ENCODE measurements around the gene SLC49A4.
A peak's percentile ranks its signal among the peaks of the same experiment; 100 is the strongest.
"Not testable (repeated sequence)": the region's sequence is repeated elsewhere in the genome, so short reads cannot be mapped to it uniquely, and the experiment has no call there.

SLC49A4 gene, protein sequence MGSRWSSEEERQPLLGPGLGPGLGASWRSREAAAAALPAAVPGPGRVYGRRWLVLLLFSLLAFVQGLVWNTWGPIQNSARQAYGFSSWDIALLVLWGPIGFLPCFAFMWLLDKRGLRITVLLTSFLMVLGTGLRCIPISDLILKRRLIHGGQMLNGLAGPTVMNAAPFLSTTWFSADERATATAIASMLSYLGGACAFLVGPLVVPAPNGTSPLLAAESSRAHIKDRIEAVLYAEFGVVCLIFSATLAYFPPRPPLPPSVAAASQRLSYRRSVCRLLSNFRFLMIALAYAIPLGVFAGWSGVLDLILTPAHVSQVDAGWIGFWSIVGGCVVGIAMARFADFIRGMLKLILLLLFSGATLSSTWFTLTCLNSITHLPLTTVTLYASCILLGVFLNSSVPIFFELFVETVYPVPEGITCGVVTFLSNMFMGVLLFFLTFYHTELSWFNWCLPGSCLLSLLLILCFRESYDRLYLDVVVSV

DNA sequence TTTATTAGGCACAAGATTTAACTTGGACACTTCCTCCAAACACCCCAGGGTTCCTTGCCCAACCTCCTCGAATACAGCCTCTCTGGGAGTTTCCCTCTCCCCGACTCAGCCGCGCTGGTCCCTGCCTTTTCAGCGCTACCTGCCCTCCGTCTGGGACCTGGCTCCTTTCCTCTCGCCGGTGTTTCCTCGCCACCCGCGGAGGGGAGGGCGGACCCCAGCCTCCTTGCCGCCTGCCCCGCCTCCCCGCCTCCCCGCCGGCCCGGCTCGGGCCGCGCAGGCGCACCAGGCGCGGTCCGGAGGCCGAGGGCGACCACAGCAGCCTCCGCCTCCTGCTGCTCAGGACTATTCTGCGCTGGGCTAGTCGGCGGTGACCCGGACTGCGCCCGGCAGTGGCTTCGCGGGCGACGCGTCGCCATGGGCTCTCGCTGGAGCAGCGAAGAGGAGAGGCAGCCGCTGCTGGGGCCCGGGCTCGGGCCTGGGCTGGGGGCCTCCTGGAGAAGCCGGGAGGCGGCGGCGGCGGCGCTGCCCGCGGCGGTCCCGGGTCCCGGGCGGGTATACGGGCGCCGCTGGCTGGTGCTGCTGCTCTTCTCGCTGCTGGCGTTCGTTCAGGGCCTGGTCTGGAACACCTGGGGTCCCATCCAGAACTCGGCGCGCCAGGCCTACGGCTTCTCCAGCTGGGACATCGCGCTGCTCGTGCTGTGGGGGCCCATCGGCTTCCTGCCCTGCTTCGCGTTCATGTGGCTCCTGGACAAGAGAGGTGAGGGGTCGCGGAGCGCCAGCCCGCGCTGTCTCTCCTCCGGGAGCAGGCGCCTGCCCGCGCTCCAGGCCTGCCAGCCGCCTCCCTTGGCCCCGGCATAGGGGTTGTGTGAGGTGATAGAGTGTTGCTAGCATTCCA is at the start of gene SLC49A4:
SLC49A4 (plus strand) TSS at position 291 of the 895 bp plus-strand sequence; CDS start at position 415, 124 bp downstream.
- peak; percentile 86 for DNase-seq

DNA sequence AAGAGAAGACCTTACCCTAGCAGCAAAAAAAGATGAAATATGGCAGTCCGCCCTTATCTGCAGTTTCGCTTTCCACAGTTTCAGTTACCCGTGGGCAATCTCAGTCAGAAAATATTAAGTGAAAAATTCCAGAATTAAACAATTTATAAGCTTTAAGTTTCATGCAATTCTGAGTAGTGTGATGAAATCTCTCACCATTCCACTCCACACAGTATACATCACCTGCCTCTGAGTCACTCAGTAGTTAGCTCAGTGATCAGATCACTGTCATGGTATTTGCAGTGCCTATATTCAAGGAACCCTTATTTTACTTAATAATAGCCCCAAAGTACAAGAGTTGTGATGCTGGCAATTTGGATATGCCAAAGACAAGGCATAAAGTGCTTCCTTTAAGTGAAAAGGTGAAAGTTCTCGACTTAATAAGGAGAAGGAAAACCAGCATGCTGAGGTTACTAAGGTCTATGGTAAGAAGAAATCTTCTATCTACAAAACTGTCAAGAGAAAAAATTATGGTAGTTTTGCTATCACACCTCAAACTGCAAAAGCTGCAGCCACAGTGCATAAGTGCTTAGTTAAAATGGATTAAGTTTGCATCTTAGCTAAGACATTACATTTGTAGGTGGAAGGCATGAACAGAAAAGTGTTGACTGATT is 49.4 kb upstream of the SLC49A4 start:
- peak; percentile 93 for DNase-seq

DNA sequence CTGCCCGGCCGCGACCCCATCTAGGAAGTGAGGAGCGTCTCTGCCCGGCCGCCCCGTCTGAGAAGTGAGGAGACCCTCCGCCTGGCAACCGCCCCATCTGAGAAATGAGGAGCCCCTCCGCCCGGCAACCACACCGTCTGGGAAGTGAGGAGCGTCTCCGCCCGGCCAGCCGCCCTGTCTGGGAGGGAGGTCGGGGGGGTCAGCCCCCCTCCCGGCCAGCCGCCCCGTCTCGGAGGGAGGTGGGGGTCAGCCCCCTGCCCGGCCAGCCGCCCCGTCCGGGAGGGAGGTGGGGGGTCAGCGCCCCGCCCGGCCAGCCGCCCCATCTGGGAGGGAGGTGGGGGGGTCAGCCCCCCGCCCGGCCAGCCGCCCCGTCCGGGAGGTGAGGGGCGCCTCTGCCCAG is 47.6 kb upstream of the SLC49A4 start:
- DNase-seq: not testable (repeated sequence)

DNA sequence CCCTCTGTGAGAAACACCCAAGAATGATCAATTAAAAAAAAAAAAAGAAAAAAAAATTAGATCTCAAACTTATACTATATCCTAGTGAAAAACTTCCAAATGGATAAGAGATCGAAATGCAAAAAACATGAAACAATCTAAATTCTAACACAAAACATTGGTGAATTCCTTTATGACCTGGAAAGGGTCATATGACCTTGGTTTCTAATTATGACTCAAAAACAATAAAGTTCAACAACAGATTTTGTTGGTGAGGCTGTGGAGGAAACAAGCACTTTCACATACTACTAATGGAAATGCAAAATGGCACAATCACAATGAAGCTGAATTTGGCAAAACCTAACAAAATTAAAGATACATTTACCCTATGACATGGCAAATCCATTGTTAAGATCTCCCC is 46.5 kb upstream of the SLC49A4 start:
- no peak for DNase-seq

DNA sequence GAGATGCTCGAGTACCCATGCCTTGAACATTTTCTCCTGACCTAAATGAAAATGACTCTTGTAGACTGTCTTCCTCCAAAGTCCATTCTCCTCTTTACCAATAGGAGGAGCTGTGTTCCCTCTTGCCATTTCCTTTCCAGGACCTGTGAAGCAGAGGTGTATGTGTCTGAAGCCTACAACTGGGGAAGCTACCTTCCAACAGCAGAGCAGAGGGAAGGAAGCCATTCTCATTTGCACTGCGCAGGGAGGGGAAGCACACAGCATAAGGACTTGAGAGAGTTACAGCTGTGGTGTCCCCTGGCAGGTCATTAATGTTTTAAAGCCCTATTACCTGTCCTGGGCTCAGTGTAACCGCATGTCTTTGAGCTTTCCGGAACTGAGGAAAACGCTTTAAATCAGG is 39.9 kb upstream of the SLC49A4 start:
- DNase-seq: peak; percentile 63

DNA sequence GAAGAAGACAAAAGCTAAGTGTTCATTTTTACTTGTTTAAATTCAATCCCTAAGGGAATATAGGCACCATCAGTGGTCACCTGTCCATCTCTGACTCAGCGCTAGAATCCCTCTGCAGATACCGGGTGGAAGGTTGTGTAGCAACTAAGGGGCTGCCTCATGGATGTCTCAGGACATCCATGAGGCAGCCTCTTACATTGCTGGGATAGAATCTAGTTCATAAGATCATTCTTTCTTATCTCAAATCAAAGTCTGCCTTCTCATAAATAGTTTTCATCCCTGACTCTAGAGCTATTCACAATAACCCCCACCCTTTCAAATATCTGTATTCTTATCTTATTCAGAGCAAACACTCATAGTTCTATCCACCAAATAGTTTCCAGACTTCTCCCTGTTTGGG is 39.4 kb upstream of the SLC49A4 start:
- DNase-seq: no peak

DNA sequence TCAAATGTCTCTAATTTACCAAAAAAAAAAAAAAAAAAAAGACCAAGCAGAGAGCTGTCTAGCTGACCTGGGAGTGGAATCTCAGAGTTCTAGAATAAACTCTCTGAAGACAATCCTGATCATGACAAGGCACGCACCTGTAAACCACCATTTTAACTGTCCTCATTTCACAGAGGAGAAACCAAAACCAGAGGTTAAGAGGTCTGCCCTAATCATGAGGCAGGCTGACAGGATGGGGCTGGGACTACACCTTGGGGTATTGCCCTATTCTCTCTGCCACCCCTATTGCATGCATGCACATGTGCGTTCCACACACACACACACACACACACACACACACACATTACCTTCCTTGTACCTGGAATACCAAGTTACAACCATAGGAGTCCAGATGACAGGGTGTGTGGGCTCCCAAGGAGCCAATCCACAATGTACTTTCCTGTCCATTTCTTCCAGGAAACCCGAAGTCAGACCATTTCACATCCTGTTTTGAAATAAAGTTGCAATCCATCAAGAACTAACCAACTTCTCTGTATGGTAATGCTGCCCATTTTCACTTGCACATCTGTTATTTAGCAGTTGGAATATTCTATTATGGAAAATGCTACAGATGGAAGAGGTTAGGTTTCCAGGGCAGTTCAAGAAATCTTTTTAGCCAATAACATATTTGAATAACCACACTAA is 35.9 kb upstream of the SLC49A4 start:
- peak; percentile 82 for DNase-seq

DNA sequence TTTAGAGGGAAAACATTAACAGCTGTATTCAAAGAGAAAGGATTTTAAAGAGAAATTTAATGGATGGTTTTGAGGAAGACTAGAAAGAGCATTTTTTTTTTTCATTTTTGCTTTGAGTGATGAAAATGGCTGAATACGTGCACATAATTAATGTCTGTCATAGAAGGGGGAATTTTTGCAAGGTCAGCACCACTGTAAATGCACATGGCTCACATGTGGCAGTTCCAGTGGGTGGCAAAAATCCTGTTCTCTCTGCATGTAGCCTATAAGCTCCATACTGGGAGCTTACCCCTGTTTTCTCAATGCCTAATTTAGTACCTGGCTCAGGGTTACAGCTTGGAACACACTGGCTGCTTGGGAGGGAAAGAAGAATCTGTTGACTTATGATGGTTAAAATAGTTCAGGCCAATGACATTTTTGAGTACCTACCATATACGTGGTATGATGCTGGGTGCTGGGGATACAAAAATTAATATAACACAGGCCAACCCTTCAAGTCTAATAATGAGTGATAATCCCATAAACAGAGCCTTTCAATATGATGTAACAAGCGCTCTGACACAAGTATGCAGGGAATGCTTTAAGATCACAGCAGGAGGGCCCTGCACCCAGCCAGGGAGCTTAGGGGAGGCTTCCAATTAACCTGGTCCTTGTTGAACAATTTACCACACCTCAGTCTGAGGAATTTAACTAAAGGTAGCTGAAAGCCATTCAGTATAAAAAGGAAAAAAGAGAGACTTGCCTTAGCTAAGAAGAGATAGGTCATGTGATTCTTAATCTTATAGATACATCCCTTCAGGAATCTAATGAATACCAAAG is 34.2 kb upstream of the SLC49A4 start:
- peak; percentile 16 for DNase-seq

DNA sequence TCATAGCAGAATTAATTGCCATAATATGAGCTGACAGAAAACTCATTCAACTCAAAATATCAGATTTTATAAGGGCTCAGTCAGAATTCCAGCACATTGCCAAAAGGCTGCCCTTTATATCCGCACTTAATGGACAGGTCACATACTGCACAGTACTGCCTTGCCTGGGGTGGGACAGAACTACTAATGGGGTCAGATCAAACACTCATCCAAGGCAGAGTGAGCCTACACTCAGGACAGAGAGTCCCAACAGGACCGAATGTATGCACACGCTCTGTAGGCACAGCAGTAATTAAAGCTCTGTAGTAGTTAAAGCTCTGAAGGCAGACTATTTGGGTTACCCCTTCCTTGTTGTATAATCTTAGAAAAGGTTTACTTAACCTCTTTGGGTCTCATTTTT is 28.4 kb upstream of the SLC49A4 start:
- no peak for DNase-seq

DNA sequence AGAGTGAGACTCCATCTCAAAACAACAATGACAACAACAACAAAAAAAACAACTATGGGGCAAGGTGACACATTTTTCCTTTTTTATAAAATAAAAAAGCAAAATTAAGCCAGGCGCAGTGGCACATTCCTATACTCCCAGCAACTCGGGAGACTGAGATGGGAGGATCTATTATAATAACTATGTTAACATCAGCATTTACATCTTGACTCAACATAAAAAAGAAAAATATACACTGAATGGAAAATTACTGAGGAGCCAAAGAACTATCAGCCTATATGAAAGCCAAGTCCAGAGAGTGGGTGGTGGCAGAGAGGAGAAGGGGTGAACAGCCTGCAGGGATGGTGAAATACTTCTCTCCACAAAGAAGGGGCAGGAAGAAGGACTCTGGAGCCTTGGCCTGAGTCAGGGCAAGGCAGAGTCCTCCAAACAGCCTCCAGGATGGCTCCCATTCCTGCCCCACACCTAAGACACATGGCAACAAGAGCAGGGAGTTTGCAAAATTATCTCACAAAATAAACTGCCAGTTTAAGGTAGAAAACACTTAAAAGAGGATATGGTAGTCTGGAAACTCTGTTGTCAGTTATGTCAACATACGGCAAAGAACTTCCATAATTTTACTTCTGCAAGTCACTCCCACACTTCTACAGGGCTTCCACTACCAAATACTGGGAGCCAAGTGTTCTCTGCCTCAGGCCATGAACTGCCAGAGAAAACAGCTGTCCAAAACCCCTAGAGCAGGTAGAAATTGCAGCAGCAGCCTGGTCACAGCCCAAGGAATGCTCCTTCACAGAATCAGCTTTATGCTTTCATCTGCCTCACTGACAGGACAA is 27.1 kb upstream of the SLC49A4 start:
- peak; percentile 90 for DNase-seq

DNA sequence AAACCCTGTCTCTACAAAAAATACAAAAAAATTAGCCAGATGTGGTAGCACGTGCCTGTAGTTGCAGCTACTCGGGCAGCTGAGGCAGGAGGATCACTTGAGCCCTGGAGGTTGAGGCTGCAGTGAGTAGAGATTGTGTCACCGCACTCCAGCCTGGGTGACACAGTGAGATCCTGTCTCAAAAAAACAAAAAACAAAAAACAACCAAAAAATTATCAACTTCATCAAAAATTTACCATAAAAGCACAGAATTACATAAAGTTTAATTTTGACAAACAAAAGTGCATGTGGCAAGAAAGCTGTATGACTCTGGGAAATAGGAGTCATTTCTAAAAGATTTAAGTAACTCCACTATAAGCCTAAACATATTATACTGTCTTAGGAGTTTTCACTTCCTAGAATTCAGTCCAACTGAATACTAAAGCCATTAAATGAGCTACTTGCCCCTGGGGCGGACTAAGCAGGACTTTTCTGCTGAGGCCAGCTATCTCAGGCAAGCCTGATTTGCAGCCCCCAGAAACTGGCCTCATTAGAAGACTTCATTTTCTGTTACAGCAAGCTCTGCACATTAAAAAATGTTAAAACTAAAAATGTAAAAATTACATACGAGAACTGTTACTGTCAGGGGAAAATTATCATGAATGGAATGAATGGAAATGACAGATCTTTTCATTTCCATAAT is 24.2 kb upstream of the SLC49A4 start:
- peak; percentile 81 for DNase-seq

DNA sequence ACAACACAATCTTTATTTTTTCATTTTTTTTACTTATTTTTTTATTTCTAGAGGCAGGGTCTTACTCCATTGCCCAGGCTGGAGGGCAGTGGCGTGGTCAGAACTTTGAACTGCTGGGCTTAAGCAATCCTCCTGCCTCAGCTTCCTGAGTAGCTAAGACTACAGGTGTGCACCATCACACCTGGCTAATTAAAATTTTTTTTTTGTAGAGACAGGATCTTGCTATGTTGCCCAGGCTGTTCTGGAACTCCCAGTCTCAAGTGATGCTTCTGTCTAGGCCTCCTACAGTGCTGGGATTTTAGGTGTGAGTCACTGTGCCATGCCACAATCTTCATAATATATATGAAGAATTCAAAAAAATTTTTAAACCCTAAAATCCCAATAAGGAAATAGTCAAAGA is 22.0 kb upstream of the SLC49A4 start:
- no peak for DNase-seq

DNA sequence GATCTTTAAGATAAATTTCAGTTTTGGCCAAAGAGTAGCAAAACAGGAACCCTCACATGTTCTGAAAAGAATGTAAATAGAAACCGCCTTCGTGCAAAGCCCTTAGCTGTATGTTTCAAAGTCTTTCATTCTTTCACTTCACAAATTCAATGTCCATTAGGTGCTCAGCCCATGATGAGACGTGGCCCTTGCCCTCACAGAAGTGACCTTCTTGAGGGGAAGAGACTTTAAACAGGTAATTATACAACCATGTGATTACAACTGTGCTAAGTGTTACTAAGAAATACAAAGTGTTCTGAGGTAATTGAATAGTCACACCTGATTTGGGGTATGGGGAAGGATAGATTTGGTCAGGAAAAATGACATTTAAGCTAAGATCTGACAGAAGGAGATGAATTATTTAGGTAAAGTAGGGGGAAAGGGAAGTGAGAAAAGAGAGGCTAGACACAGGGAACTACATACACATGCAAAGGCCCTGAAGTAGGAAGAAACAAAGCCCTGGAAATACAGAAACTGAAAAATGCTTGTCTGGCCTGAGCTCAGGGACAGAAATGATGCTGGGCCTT is 20.8 kb upstream of the SLC49A4 start:
- peak; percentile 76 for DNase-seq

DNA sequence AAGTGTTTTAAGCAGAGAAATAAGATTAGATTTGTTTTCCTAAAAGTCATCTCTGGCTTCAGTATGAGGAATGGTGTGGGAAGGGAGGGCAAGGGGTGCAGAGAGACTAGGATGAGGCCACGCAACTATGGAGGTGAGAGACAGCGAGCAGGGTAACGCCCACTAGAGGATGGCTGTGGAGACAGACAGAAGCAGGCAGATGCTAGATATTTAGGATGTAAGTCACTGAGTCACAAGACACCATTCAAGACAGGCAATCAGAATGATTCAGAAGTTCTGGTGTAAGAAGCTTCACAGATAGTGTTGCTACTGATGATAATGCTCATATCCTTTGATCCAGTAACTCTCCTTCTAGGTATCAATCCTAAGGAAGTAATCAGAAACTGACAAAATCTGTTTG is 20.3 kb upstream of the SLC49A4 start:
- DNase-seq: peak; percentile 80

DNA sequence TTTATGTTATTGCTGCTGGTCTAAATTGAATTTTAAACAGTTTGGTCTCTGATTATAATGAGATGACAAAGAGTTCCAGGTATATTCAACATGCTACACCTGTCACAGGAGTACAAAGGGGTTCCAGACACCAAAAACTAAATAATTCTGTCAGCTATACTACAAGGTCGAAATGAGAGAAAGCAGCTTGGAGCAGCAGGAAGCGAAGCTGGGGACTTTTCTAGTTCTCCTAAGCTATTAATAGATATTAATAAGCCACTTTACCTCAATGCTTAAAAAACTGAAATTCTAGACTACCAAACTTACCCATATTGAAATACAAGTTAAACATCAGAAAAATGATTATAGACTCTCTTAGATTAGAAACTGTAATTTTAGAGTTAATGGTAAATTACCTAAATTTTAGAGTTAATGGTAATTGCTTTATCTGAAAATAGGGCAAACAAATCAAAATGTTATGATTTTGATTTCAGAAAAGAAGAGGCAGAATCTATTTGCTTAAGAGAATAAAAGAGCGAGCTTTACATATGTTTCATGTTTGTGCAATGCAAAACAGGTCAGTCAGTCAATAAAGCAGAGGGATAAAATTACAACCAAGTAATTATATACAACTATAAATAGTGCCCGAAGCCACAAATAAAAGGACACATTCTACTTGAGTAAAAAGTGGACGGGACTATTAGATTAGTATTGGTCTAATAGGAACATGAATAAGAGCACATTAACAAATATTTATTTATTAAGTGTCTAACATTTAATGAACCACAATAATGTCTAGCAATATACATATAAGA is 18.0 kb upstream of the SLC49A4 start:
- DNase-seq: no peak

DNA sequence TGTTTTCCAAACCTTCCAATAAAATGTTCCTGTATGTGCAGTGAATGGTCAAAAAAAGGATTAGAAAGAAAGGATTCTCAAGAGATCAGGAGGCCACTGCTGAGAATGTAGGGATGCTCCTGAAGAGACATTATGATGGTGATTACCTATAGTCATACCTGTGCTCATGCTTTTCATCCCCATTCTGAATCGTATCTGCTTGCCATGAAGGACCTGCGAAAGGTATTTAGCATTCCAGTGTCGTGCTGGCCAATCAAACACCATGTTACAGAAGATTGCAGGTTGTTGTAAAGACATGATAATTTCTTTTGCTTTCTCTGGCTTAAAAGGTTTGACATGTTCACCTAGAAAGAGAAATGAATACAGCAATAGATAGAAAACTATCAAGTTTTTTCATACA is 17.3 kb upstream of the SLC49A4 start:
- no peak for DNase-seq

DNA sequence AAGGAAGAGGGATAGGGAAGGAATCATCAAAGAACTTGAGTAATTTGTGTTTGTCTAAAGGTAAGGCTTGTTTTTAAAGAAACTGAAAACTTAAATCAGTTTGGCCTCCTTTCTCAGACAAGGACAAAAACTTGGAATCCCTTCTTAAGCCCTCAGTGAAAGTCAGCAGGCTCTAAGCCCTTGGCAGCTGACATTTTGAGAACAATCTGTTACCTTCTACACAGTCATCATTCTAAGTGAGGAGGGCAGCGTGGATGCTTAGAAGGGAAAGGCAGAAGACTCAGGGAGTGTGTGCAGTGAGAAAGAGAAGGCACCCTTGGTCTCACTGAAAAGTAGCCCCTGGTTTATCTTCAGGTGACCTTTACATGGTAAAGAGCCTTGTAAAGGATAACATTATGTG is 12.1 kb upstream of the SLC49A4 start:
- no peak for DNase-seq

DNA sequence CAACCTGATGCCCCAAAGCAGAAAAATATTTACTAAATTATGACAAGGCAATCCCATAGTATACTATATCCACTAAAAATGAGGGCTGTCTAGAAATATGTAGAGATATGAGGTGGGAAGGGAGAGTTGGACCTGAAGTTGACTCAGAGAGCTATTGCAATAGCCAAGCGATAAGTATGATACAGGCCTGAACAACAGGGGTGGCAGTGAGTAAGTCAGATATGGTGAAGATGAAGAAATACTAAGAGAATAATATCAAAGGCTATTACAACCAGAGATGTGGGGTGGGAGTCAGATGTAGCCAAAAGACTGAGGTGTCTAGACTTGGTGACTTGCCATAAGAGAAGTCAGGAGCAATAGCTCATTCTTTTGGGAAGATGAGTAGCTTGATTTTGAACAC is 10.4 kb upstream of the SLC49A4 start:
- DNase-seq: no peak

DNA sequence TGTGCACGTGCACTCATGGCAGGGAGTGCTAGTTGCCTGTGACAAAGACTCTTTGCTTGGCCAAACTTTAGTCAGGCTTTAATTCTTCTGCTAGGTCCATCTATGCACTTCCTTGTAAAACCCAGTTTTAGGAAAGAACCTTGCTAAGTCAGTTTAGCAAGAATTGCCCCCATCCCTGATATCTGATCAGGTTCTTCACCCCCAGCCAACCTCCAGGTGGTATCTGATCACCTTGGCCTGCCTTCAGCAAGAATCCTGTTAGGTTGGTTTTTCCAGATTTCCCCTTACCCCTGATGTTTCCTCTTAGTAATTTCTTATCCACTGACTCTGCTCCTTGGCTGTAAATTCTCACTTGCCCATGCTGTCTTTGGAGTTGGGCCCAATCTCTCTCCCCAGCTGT is 9.6 kb upstream of the SLC49A4 start:
- DNase-seq: no peak

All from inflammatory macrophage treated with lipopolysaccharide for 4 hours (primary cell).